ENCODE data around the gene SRGAP2. TPM values are rescaled to one million over a fixed set of nuclear protein-coding genes. Genes with fewer than 3 reads are reported as not detected.
A peak's percentile ranks its signal among the peaks of the same experiment; 100 is the strongest.
"Not testable (repeated sequence)": the region's sequence is repeated elsewhere in the genome, so short reads cannot be mapped to it uniquely, and the experiment has no call there.

Gene SRGAP2
- polyA plus RNA-seq (ENCODE audit: insufficient read length), result 60.9 TPM
- long read RNA-seq, donor 1, full-length matches to known transcripts, result 7 of 14 reads
- long read RNA-seq, donor 1, partial matches to known transcripts, result 7 of 14 reads
- long read RNA-seq, donor 1, other reads (novel, unspliced or antisense), result 0 of 14 reads
- long read RNA-seq, donor 2, transcript SRGAP2-209 (1 exons, 2,499 nt), result major isoform, 5 of 9 reads
- long read RNA-seq, donor 2, partial matches to known transcripts, result 0 of 9 reads
- long read RNA-seq, donor 2, other reads (novel, unspliced or antisense), result 0 of 9 reads
- long read RNA-seq, donor 3, partial matches to known transcripts, result 5 of 10 reads
- long read RNA-seq, donor 3, other reads (novel, unspliced or antisense), result 0 of 10 reads
- long read RNA-seq, donor 4, partial matches to known transcripts, result 0 of 2 reads
- long read RNA-seq, donor 4, other reads (novel, unspliced or antisense), result 0 of 2 reads
- long read RNA-seq, donor 5, full-length matches to known transcripts, result 6 of 6 reads
- long read RNA-seq, donor 5, partial matches to known transcripts, result 0 of 6 reads
- long read RNA-seq, donor 5, other reads (novel, unspliced or antisense), result 0 of 6 reads
- long read RNA-seq, donor 6, full-length matches to known transcripts, result 6 of 6 reads
- long read RNA-seq, donor 6, partial matches to known transcripts, result 0 of 6 reads
- long read RNA-seq, donor 6, other reads (novel, unspliced or antisense), result 0 of 6 reads
- long read RNA-seq, donor 7, full-length matches to known transcripts, result 14 of 21 reads
- long read RNA-seq, donor 7, partial matches to known transcripts, result 7 of 21 reads
- long read RNA-seq, donor 7, other reads (novel, unspliced or antisense), result 0 of 21 reads
- long read RNA-seq, donor 8, partial matches to known transcripts, result 9 of 12 reads
- long read RNA-seq, donor 8, other reads (novel, unspliced or antisense), result 0 of 12 reads

GRCh38 chr1:206203364-206204158, at the start of gene SRGAP2:
Gene SRGAP2 (plus strand): TSS chr1:206203541. CDS start chr1:206205971, 2,430 bp downstream.
- DNase-seq, result peak; percentile 30

GRCh38 chr1:206167350-206168029, 35.9 kb upstream of the SRGAP2 start:
- DNase-seq, result not testable (repeated sequence)

- DNase-seq, result not testable (repeated sequence)
Measured at GRCh38 chr1:206169794-206170193, 33.5 kb upstream of the SRGAP2 start.

GRCh38 chr1:206173110-206173719, 30.1 kb upstream of the SRGAP2 start:
- not testable (repeated sequence) for DNase-seq

GRCh38 chr1:206174182-206174868, 29.0 kb upstream of the SRGAP2 start:
- peak; percentile 13 for DNase-seq

- not testable (repeated sequence) for DNase-seq
Measured at GRCh38 chr1:206175459-206176113, 27.8 kb upstream of the SRGAP2 start.

GRCh38 chr1:206176114-206176502, 27.2 kb upstream of the SRGAP2 start:
- DNase-seq, result not testable (repeated sequence)

- not testable (repeated sequence) for DNase-seq
Measured at GRCh38 chr1:206178061-206178989, 25.0 kb upstream of the SRGAP2 start.

- DNase-seq, result not testable (repeated sequence)
Measured at GRCh38 chr1:206179666-206180065, 23.7 kb upstream of the SRGAP2 start.

GRCh38 chr1:206182368-206183317, 20.7 kb upstream of the SRGAP2 start:
- not testable (repeated sequence) for DNase-seq

- DNase-seq, result not testable (repeated sequence)
Measured at GRCh38 chr1:206183788-206184187, 19.6 kb upstream of the SRGAP2 start.

GRCh38 chr1:206185778-206186177, 17.6 kb upstream of the SRGAP2 start:
- not testable (repeated sequence) for DNase-seq

- not testable (repeated sequence) for DNase-seq
Measured at GRCh38 chr1:206186826-206187225, 16.5 kb upstream of the SRGAP2 start.

- DNase-seq, result not testable (repeated sequence)
Measured at GRCh38 chr1:206195182-206195581, 8.2 kb upstream of the SRGAP2 start.

GRCh38 chr1:206196748-206197424, 6.5 kb upstream of the SRGAP2 start:
- DNase-seq, result not testable (repeated sequence)

GRCh38 chr1:206202789-206203363, 465 bp upstream of the SRGAP2 start, which contains the start of gene FAM72A:
Gene FAM72A (minus strand): TSS chr1:206202839. CDS start chr1:206202025, 814 bp downstream.
- peak; percentile 98 for DNase-seq
